Adrenal gland (tissue), 12 donors: ENCODE results near the gene INO80E. TPM values are rescaled to one million over a fixed set of nuclear protein-coding genes. Genes with fewer than 3 reads are reported as not detected.

Experiments used
- DNase-seq, 7 donors: peaks; one replicate each; pipeline ENCODE4 v3.0.0-alpha.2; 2019 to 2020
- H3K27ac ChIP-seq, 5 donors: fragments of 200-600 bp; sonication (generic) in 4 of 5; 1 replicate in 3 of 5; 2 replicates in 2 of 5; pipeline versions ENCODE4 v1.5.1 to v1.8.0; 2016 to 2020; ENCODE audit warnings: mild to moderate bottlenecking in 1 of 5
- H3K27me3 ChIP-seq: fragments of 200-600 bp; 2 replicates; pipeline ENCODE4 v1.8.0; 2021
- H3K36me3 ChIP-seq, 2 donors: fragments of 200-600 bp; replicated peaks in 1 of 2; 1 replicate in 1 of 2; 2 replicates in 1 of 2; pipeline versions ENCODE4 v1.5.1 to v1.8.0; 2018 to 2022
- H3K4me1 ChIP-seq, 2 donors: fragments of 200-600 bp; replicated peaks in 1 of 2; 1 replicate in 1 of 2; 2 replicates in 1 of 2; pipeline versions ENCODE4 v1.5.1 to v1.8.0; 2018 to 2021
- H3K4me3 ChIP-seq, 4 donors: fragments of 200-600 bp; sonication (generic) in 3 of 4; one replicate each; pipeline ENCODE4 v1.5.1; 2016 to 2018
- H3K9me3 ChIP-seq, 3 donors: fragments of 200-600 bp; sonication (generic) in 1 of 3; replicated peaks in 1 of 3; 1 replicate in 2 of 3; 2 replicates in 1 of 3; pipeline versions ENCODE4 v1.5.1 to v1.8.0; 2016 to 2021
- CTCF ChIP-seq, 6 experiments: fragments of 450-650 bp in 4 of 6; fragments of 200-600 bp in 2 of 6; sonication (generic) in 1 of 6; IDR thresholded peaks; 1 replicate in 5 of 6; 2 replicates in 1 of 6; pipeline versions ENCODE4 v1.5.1 to v1.8.0; 2016 to 2021; ENCODE audit warnings: antibody characterized with exemption in 6 of 6, mild to moderate bottlenecking in 2 of 6, moderate library complexity in 1 of 6
- POLR2A ChIP-seq, 2 donors: fragments of 450-650 bp; IDR thresholded peaks; one replicate each; pipeline ENCODE4 v1.6.1; 2017; ENCODE audit warnings: antibody characterized with exemption in 2 of 2, mild to moderate bottlenecking in 2 of 2, moderate library complexity in 1 of 2
- WGBS, 4 donors: extraction: QIAGEN DNeasy Blood & Tissue Kit in 2 of 4; methylation state at CpG; one replicate each; pipeline versions ENCODE4 v1.1.5 to v1.1.7; 2013 to 2017; 5-methylcytosine and 5-hydroxymethylcytosine counted together
- intact Hi-C, 2 donors: fragments of 100-400 bp; cut with DNase I; formaldehyde crosslinking; loops; one replicate each; pipeline versions ENCODE4 v1.14.1 to v1.15.0; 2022 to 2023
- polyA plus RNA-seq, 3 donors: library from polyadenylated mRNA; stranded (reverse); fragments of 200-250 nt in 2 of 3; fragments of 350-450 nt in 1 of 3; fragmentation: Illumina TruSeq in 1 of 3; extraction: RNeasy Lipid Tissue Mini Kit (QIAGEN cat#74804) in 1 of 3; gene quantifications; one replicate each; pipeline ENCODE4 v1.2.3, GENCODE V29; 2013 to 2014
- total RNA-seq, 9 donors: library from RNA; depleted of rRNA in 4 of 9; stranded (reverse); fragments of >200 nt in 4 of 9; fragments of 120-200 nt in 1 of 9; fragmentation: NEBNext Ultra II Directional in 1 of 9; extraction: Animal tissue kit (Norgen Biotek cat#: 25700) in 1 of 9; gene quantifications; one replicate each; pipeline versions ENCODE4 v1.1.0 to v1.2.4, GENCODE V29; 2013 to 2023
- donor health status: healthy with polysubstance abuse.
- donor health status: Bipolar disorder and iron deficiency.
- donor health status: DM: yes; HTN: yes; CAD: no.
- donor health status: DM: no; HTN: no; CAD: no.
- donor health status: DM: no; HTN: no; CAD: no.
- donor health status: DM: yes; HTN: yes; CAD: no.

Gene INO80E
- total and polyA plus RNA-seq, 12 donors: 31.8 to 362 (median 73.4) TPM

GRCh38 chr16:30023586-30023985, 27.5 kb downstream of the INO80E start:
- H3K36me3 ChIP-seq: no peaks in the 10 kb centered on the region
- no peak for DNase-seq
- no peak overlapping the region for H3K4me3 ChIP-seq
- no peak overlapping the region for H3K27ac ChIP-seq
- 78 to 84% (median 80%) methylated on average over 3 to 11 of the region's 11 CpGs for WGBS, 4 donors
- no peaks in the 10 kb centered on the region for H3K9me3 ChIP-seq
- no peaks in the 10 kb centered on the region for H3K27me3 ChIP-seq
- intact Hi-C loops: loop anchor here in 1 of 2 donors (10.0 kb wide), 1 partner anchor 319 kb away; no protein-coding TSS in a partner anchor
- no peaks in the 10 kb centered on the region for H3K4me1 ChIP-seq
- TF ChIP-seq CTCF (IDR thresholded peaks at IDR 0.05) (no peak), POLR2A (IDR thresholded peaks at IDR 0.05) (no peak)

DNA sequence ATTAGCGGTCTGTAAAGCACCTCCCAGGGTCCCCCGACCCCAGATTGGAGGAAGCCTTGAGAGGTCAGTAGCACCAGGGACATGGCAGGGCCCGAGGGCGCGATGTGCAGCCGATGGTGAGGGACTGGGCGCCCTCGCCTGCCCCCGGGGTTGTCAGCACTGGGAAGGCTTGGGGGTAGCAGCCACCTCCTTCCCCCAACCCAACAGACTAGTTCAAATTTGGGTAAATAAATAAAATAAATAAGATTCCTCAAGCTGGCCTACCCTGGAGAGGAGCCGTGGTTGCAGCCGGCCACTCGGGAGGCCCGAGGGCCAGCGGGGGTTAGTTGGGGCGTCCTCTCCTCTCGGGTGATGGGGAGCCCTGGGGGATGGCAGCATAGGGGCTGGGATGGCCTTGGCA, 28.4 kb downstream of the INO80E start:
- WGBS, 4 donors: 69 to 78% (median 73%) methylated on average over 12 to 16 of the region's 16 CpGs
- intact Hi-C loops: loop anchor here in 1 of 2 donors (10.0 kb wide), 1 partner anchor 320 kb away; no protein-coding TSS in a partner anchor
- no peaks in the 10 kb centered on the region for H3K27me3 ChIP-seq

GRCh38 chr16:30025156-30025555, 29.1 kb downstream of the INO80E start:
- no peak overlapping the region for H3K4me3 ChIP-seq
- WGBS, 4 donors: 66 to 82% (median 75%) methylated on average over 12 to 20 of the region's 20 CpGs
- DNase-seq: no peak
- no peaks in the 10 kb centered on the region for H3K4me1 ChIP-seq
- H3K27ac ChIP-seq: no peak overlapping the region
- H3K27me3 ChIP-seq: no peaks in the 10 kb centered on the region
- TF ChIP-seq POLR2A (IDR thresholded peaks at IDR 0.05) (no peak), CTCF (IDR thresholded peaks at IDR 0.05) (no peak)
- H3K36me3 ChIP-seq: no peaks in the 10 kb centered on the region
- intact Hi-C loops: loop anchor here in 1 of 2 donors (10.0 kb wide), 1 partner anchor 320 kb away; no protein-coding TSS in a partner anchor
- H3K9me3 ChIP-seq: no peaks in the 10 kb centered on the region

More for the DNA sequence above, 28.4 kb downstream of the INO80E start:
- no peak for DNase-seq
- Histone ChIP-seq H3K4me3 (no peak overlapping the region), H3K4me1 (no peaks in the 10 kb centered on the region), H3K9me3 (no peaks in the 10 kb centered on the region), H3K27ac (no peak overlapping the region), H3K36me3 (no peaks in the 10 kb centered on the region)
- TF ChIP-seq POLR2A (IDR thresholded peaks at IDR 0.05): no peak
- no peak for TF ChIP-seq CTCF (IDR thresholded peaks at IDR 0.05)

DNA sequence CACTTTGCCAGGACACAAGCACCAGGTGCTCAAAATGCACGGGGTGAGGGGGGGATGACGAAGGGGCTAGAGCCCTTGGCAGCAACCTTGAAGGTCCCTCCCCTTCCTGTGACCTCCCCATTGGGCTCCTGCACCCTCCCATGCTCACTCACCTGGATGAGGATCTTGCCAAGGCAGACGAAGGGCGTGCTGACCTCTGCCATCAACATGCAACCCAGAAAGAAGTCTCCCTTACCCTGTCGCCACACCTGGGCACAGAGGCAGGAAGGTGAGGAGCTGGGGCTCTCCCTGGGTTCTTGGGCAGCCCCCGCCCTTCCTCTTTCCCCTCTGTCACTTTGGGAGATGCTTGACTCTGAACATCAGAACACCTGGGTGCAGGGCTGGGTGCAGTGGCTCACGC, 29.5 kb downstream of the INO80E start:
- H3K27ac ChIP-seq: no peak overlapping the region
- H3K27me3 ChIP-seq: no peaks in the 10 kb centered on the region
- DNase-seq: no peak
- TF ChIP-seq CTCF (IDR thresholded peaks at IDR 0.05): no peak
- no peaks in the 10 kb centered on the region for H3K36me3 ChIP-seq
- no peaks in the 10 kb centered on the region for H3K4me1 ChIP-seq
- H3K4me3 ChIP-seq: no peak overlapping the region
- H3K9me3 ChIP-seq: no peaks in the 10 kb centered on the region
- intact Hi-C loops: loop anchor here in 1 of 2 donors (10.0 kb wide), 1 partner anchor 321 kb away; no protein-coding TSS in a partner anchor
- 57 to 89% (median 63%) methylated on average over 2 to 7 of the region's 7 CpGs for WGBS, 4 donors
